T-cell (primary cell): Measurements from ENCODE around the gene GRIN3B. TPM values are rescaled to one million over a fixed set of nuclear protein-coding genes. Genes with fewer than 3 reads are reported as not detected.
A peak's percentile ranks its signal among the peaks of the same experiment; 100 is the strongest.

ENCODE experiments used
- ATAC-seq, 4 experiments: fragments of 200-7000 bp in 3 of 4; fragments of 150-1000 bp in 1 of 4; cut with Tn5 transposase; replicated peaks in 1 of 4; 1 replicate in 3 of 4; 2 replicates in 1 of 4; pipeline ENCODE4 v1.10.0; 2021; ENCODE audit warnings: moderate library complexity in 3 of 4, mild to moderate bottlenecking in 2 of 4, moderate number of reproducible peaks in 1 of 4
- CTCF ChIA-PET, 2 donors: fragments of 300-600 bp; sonication (Branson Sonifier 250); formaldehyde crosslinking; loops; one replicate each; lab custom pipeline; 2022; ENCODE audit warnings: antibody characterized with exemption in 2 of 2; lab: Charles Lee
- POLR2A ChIA-PET, 2 donors: fragments of 300-600 bp; sonication (Branson Sonifier 250); formaldehyde crosslinking; loops; one replicate each; lab custom pipeline; 2022; ENCODE audit warnings: antibody characterized with exemption in 2 of 2; lab: Charles Lee
- DNase-seq, 35 experiments: peaks; one replicate each; pipeline versions ENCODE4 v3.0.0 to v3.0.0-alpha.2; 2013 to 2023
- H3K27ac ChIP-seq: one replicate; pipeline ENCODE4 v1.5.1; 2013; ENCODE audit warnings: low read length
- H3K27me3 ChIP-seq, 2 experiments: replicated peaks in 1 of 2; 1 replicate in 1 of 2; 2 replicates in 1 of 2; pipeline versions ENCODE4 v1.6.1 to v1.7.0; 2013; ENCODE audit warnings: low read length in 1 of 2, mixed read lengths in 1 of 2; ENCODE audit not compliant: control insufficient read depth in 2 of 2, insufficient read depth in 2 of 2; ENCODE audit errors: extremely low read depth in 1 of 2
- H3K36me3 ChIP-seq, 2 donors: 1 replicate in 1 of 2; 2 replicates in 1 of 2; pipeline versions ENCODE4 v1.6.1 to v1.7.0; 2013; ENCODE audit warnings: low read length in 1 of 2; ENCODE audit not compliant: control insufficient read depth in 2 of 2, insufficient read depth in 1 of 2; ENCODE audit errors: extremely low read depth in 1 of 2
- H3K4me1 ChIP-seq, 2 experiments: 1 replicate in 1 of 2; 2 replicates in 1 of 2; pipeline versions ENCODE4 v1.6.1 to v1.7.0; 2013; ENCODE audit warnings: low read length in 2 of 2, mixed read lengths in 1 of 2; ENCODE audit not compliant: insufficient read depth in 2 of 2, control insufficient read depth in 1 of 2; ENCODE audit errors: extremely low read depth in 1 of 2
- H3K4me3 ChIP-seq, 2 donors: 1 replicate in 1 of 2; 2 replicates in 1 of 2; pipeline versions ENCODE4 v1.5.1 to v1.7.0; 2013; ENCODE audit warnings: mild to moderate bottlenecking in 2 of 2, low read length in 1 of 2, moderate library complexity in 1 of 2; ENCODE audit not compliant: control insufficient read depth in 1 of 2; ENCODE audit errors: extremely low read depth in 1 of 2
- H3K9me3 ChIP-seq: 2 replicates; pipeline ENCODE4 v1.7.0; 2013
- H3K27ac Mint-ChIP-seq, 2 donors: one replicate each; pipeline ENCODE4 v1.8.0; 2020 to 2021; ENCODE audit warnings: mild to moderate bottlenecking in 2 of 2, mixed read lengths in 2 of 2
- H3K27me3 Mint-ChIP-seq, 2 donors: one replicate each; pipeline ENCODE4 v1.8.0; 2021 to 2022; ENCODE audit warnings: mixed read lengths in 2 of 2
- H3K36me3 Mint-ChIP-seq: one replicate; pipeline ENCODE4 v1.8.0; 2021; ENCODE audit warnings: mixed read lengths
- H3K4me1 Mint-ChIP-seq, 3 donors: one replicate each; pipeline ENCODE4 v1.8.0; 2020 to 2022; ENCODE audit warnings: mixed read lengths in 3 of 3, mild to moderate bottlenecking in 1 of 3
- H3K4me3 Mint-ChIP-seq, 3 donors: one replicate each; pipeline ENCODE4 v1.8.0; 2020 to 2022; ENCODE audit warnings: mild to moderate bottlenecking in 3 of 3, mixed read lengths in 3 of 3, moderate library complexity in 3 of 3
- H3K9me3 Mint-ChIP-seq, 3 donors: one replicate each; pipeline ENCODE4 v1.8.0; 2020 to 2022; ENCODE audit warnings: mixed read lengths in 3 of 3
- WGBS: methylation state at CpG from one replicate; pipeline ENCODE4 v1.1.5; 2013; ENCODE audit warnings: missing lambda C conversion rate; ENCODE audit not compliant: insufficient coverage; 5-methylcytosine and 5-hydroxymethylcytosine counted together
- total RNA-seq, 35 experiments: library from RNA in 6 of 35; stranded (reverse) in 6 of 35; fragments of 120-200 nt in 1 of 35; gene quantifications; one replicate each; pipeline versions ENCODE4 v1.2.1 to v1.2.4 and lab custom pipeline; 2013 to 2026

Gene GRIN3B
- total RNA-seq: under 1 TPM in 3 of 5 donors, not detected in 2; 0.07 to 0.44 (median 0.09) TPM
- total RNA-seq (2013): 0.06 TPM
- total RNA-seq (lab: John Stamatoyannopoulos, UW): 0 to 3.3 (median 0.28) reads per million in 29 experiments

- Histone ChIP-seq H3K27ac (no peak within 1 kb of the TSS), H3K4me1 (peaks cover 2 to 39% of the 10 kb centered on the region in 2 experiments), H3K36me3 (no peaks in the 10 kb centered on the region), H3K27me3 (peaks cover 7 to 74% of the 10 kb centered on the region in 2 experiments), H3K9me3 (no peaks in the 10 kb centered on the region), H3K4me3 (peak within 1 kb of the TSS in 1 of 2 donors; percentile 32)
- Mint-ChIP-seq H3K9me3 (no peaks in the 10 kb centered on the region), H3K4me3 (peak within 1 kb of the TSS; percentile 36 to 66 (median 54)), H3K27me3 (peaks cover 17 to 29% of the 10 kb centered on the region in 2 donors), H3K36me3 (no peaks in the 10 kb centered on the region), H3K4me1 (peaks cover 15 to 21% (median 15%) of the 10 kb centered on the region in 3 donors), H3K27ac (peak within 1 kb of the TSS in 1 of 2 donors; percentile 57)
- ChIA-PET POLR2A (no interaction called here), CTCF (interaction anchor here in 1 of 2 donors (0.9 kb wide), 1 partner anchor 208 kb away, joined by 3 read pairs; no protein-coding TSS in a partner anchor)
- DNase-seq (peak in 32 of 35 experiments; percentile 29 to 74 (median 48)), ATAC-seq (peak; percentile 20 to 55 (median 30))
- WGBS: 1% methylated on average over 43 of the region's 43 CpGs
Measured at GRCh38 chr19:1000095-1000494, at the start of gene GRIN3B. Gene GRIN3B, plus strand, starts transcription at chr19:1000419. Its CDS starts 19 bp downstream, at chr19:1000438.

GRCh38 chr19:952049-952679 lies 48.1 kb upstream of the GRIN3B start:
- H3K4me1 Mint-ChIP-seq: peaks cover 9 to 14% (median 9%) of the 10 kb centered on the region in 3 donors
- H3K27me3 Mint-ChIP-seq: no peaks in the 10 kb centered on the region
- ChIA-PET POLR2A (interaction anchor here in 1 of 2 donors (0.7 kb wide), 1 partner anchor 77 kb away, joined by 5 read pairs; no protein-coding TSS in a partner anchor), CTCF (no interaction called here)
- H3K27me3 ChIP-seq: no peaks in the 10 kb centered on the region
- no peaks in the 10 kb centered on the region for H3K9me3 ChIP-seq
- no peak overlapping the region for H3K27ac ChIP-seq
- H3K36me3 Mint-ChIP-seq: no peaks in the 10 kb centered on the region
- H3K36me3 ChIP-seq: no peaks in the 10 kb centered on the region
- peak overlapping the region; percentile 9 to 53 (median 31) for H3K4me3 Mint-ChIP-seq
- DNase-seq: no peak
- 86% methylated on average over 6 of the region's 14 CpGs for WGBS
- H3K27ac Mint-ChIP-seq: peak overlapping the region in 1 of 2 donors; percentile 22
- H3K4me3 ChIP-seq: no peak overlapping the region
- H3K9me3 Mint-ChIP-seq: no peaks in the 10 kb centered on the region
- H3K4me1 ChIP-seq: peaks cover 2 to 28% of the 10 kb centered on the region in 2 experiments
- no peak for ATAC-seq

- Histone ChIP-seq H3K4me1 (peaks cover 2 to 28% of the 10 kb centered on the region in 2 experiments), H3K27me3 (no peaks in the 10 kb centered on the region), H3K27ac (no peak overlapping the region), H3K36me3 (no peaks in the 10 kb centered on the region), H3K4me3 (peak overlapping the region in 1 of 2 donors; percentile 46), H3K9me3 (no peaks in the 10 kb centered on the region)
- ChIA-PET CTCF (no interaction called here), POLR2A (interaction anchor here in 1 of 2 donors (0.7 kb wide), 1 partner anchor 78 kb away, joined by 5 read pairs; no protein-coding TSS in a partner anchor)
- H3K4me3 Mint-ChIP-seq: peak overlapping the region; percentile 57 to 63 (median 61)
- H3K27me3 Mint-ChIP-seq: no peaks in the 10 kb centered on the region
- H3K36me3 Mint-ChIP-seq: no peaks in the 10 kb centered on the region
- WGBS: 82% methylated on average over 4 of the region's 21 CpGs
- peak in 2 of 4 experiments; percentile 30 to 44 for ATAC-seq
- H3K27ac Mint-ChIP-seq: peak overlapping the region; percentile 55 to 73
- no peaks in the 10 kb centered on the region for H3K9me3 Mint-ChIP-seq
- peaks cover 9 to 14% (median 9%) of the 10 kb centered on the region in 3 donors for H3K4me1 Mint-ChIP-seq
- DNase-seq: peak in 4 of 35 experiments; percentile 11 to 26 (median 22)
Measured at GRCh38 chr19:952680-953444, 47.4 kb upstream of the GRIN3B start.

GRCh38 chr19:953445-954271 lies 46.6 kb upstream of the GRIN3B start:
- H3K36me3 Mint-ChIP-seq: no peaks in the 10 kb centered on the region
- no peaks in the 10 kb centered on the region for H3K27me3 Mint-ChIP-seq
- Histone ChIP-seq H3K36me3 (no peaks in the 10 kb centered on the region), H3K4me1 (peaks cover 2 to 28% of the 10 kb centered on the region in 2 experiments), H3K27ac (no peak overlapping the region), H3K27me3 (no peaks in the 10 kb centered on the region), H3K9me3 (no peaks in the 10 kb centered on the region), H3K4me3 (peak overlapping the region in 1 of 2 donors; percentile 46)
- 67% methylated on average over 14 of the region's 33 CpGs for whole genome bisulfite sequencing
- H3K9me3 Mint-ChIP-seq: no peaks in the 10 kb centered on the region
- ATAC-seq (no peak), DNase-seq (no peak)
- CTCF ChIA-PET: no interaction called here
- peak overlapping the region in 2 of 3 donors; percentile 46 to 57 for H3K4me3 Mint-ChIP-seq
- POLR2A ChIA-PET: no interaction called here
- peaks cover 9 to 14% (median 9%) of the 10 kb centered on the region in 3 donors for H3K4me1 Mint-ChIP-seq
- peak overlapping the region in 1 of 2 donors; percentile 22 for H3K27ac Mint-ChIP-seq

GRCh38 chr19:954272-954671 lies 45.9 kb upstream of the GRIN3B start:
- ChIA-PET POLR2A (no interaction called here), CTCF (no interaction called here)
- no peak overlapping the region for H3K4me3 Mint-ChIP-seq
- Histone ChIP-seq H3K27ac (no peak overlapping the region), H3K9me3 (no peaks in the 10 kb centered on the region), H3K36me3 (no peaks in the 10 kb centered on the region), H3K4me3 (no peak overlapping the region), H3K4me1 (peaks cover 2 to 28% of the 10 kb centered on the region in 2 experiments), H3K27me3 (no peaks in the 10 kb centered on the region)
- H3K4me1 Mint-ChIP-seq: peaks cover 9 to 18% (median 12%) of the 10 kb centered on the region in 3 donors
- no peaks in the 10 kb centered on the region for H3K36me3 Mint-ChIP-seq
- no peaks in the 10 kb centered on the region for H3K9me3 Mint-ChIP-seq
- H3K27ac Mint-ChIP-seq: no peak overlapping the region
- WGBS: 91% methylated on average over 11 of the region's 14 CpGs
- DNase-seq (no peak), ATAC-seq (no peak)
- no peaks in the 10 kb centered on the region for H3K27me3 Mint-ChIP-seq
